IMR-90 (cell line): ENCODE measurements around the gene TOMM34. TPM values are rescaled to one million over a fixed set of nuclear protein-coding genes. Genes with fewer than 3 reads are reported as not detected.

ENCODE experiments used
- ATAC-seq: fragments of 200-7000 bp; cut with Tn5 transposase; 2 replicates; pipeline ENCODE4 v1.9.1; 2020; ENCODE audit warnings: low read depth, mild to moderate bottlenecking, moderate library complexity
- BruUV-seq: library from RNA; stranded (reverse); fragments of 400-500 nt; replicated peaks from 2 replicates; lab custom pipeline; 2021; lab: Mats Ljungman, UMichigan
- CTCF ChIA-PET: fragments of 300-600 bp; formaldehyde crosslinking; extraction: SDS; loops from one replicate; lab custom pipeline; 2021; ENCODE audit warnings: antibody characterized with exemption; lab: Yijun Ruan, JAX
- POLR2A ChIA-PET: fragments of 300-600 bp; sonication (Branson Sonifier 250); formaldehyde crosslinking; loops from one replicate; lab custom pipeline; 2022; ENCODE audit warnings: antibody characterized with exemption; ENCODE audit not compliant: unreplicated experiment; lab: Charles Lee
- DNase-seq: peaks from one replicate; pipeline ENCODE4 v3.0.0; 2013
- H2AFZ ChIP-seq: replicated peaks from 2 replicates; pipeline ENCODE3; 2013; ENCODE audit warnings: low read length, mild to moderate bottlenecking; ENCODE audit not compliant: poor library complexity
- H2AK5ac ChIP-seq: 2 replicates; pipeline ENCODE4 v1.6.1; 2013; ENCODE audit warnings: low read depth, low read length, inconsistent platforms
- H2AK9ac ChIP-seq: replicated peaks from 2 replicates; pipeline ENCODE3; 2013; ENCODE audit warnings: mild to moderate bottlenecking, low read depth, low read length, moderate library complexity; ENCODE audit not compliant: poor library complexity
- H2BK120ac ChIP-seq: 2 replicates; pipeline ENCODE4 v1.6.1; 2013; ENCODE audit warnings: low read depth, low read length, inconsistent platforms
- H2BK15ac ChIP-seq: 3 replicates; pipeline ENCODE4 v1.6.1; 2013; ENCODE audit warnings: low read depth, low read length, inconsistent platforms
- H2BK20ac ChIP-seq: 2 replicates; pipeline ENCODE4 v1.6.1; 2013; ENCODE audit warnings: low read depth, mild to moderate bottlenecking, inconsistent platforms, low read length, moderate library complexity
- H2BK5ac ChIP-seq: 2 replicates; pipeline ENCODE4 v1.6.1; 2013; ENCODE audit warnings: mild to moderate bottlenecking, low read depth, low read length, inconsistent platforms; ENCODE audit not compliant: poor library complexity, severe bottlenecking
- H3K14ac ChIP-seq: replicated peaks from 2 replicates; pipeline ENCODE4 v1.6.1; 2013; ENCODE audit warnings: low read depth, low read length, inconsistent platforms
- H3K18ac ChIP-seq: 2 replicates; pipeline ENCODE4 v1.6.1; 2013; ENCODE audit warnings: low read depth, low read length, control low read depth
- H3K23ac ChIP-seq: 2 replicates; pipeline ENCODE4 v1.6.1; 2013; ENCODE audit warnings: low read depth, low read length, inconsistent platforms
- H3K27ac ChIP-seq: 2 replicates; pipeline ENCODE4 v1.5.1; 2013; ENCODE audit warnings: mild to moderate bottlenecking, control low read depth, low read length; ENCODE audit not compliant: insufficient read depth
- H3K27me3 ChIP-seq: 2 replicates; pipeline ENCODE4 v1.6.1; 2013; ENCODE audit warnings: low read length; ENCODE audit not compliant: control insufficient read depth, insufficient read depth
- H3K36me3 ChIP-seq: 2 replicates; pipeline ENCODE4 v1.6.1; 2013; ENCODE audit warnings: low read length, mixed read lengths; ENCODE audit not compliant: control insufficient read depth, insufficient read depth
- H3K4ac ChIP-seq: 2 replicates; pipeline ENCODE4 v1.6.1; 2013; ENCODE audit warnings: low read depth, low read length, inconsistent platforms
- H3K4me1 ChIP-seq: 2 replicates; pipeline ENCODE4 v1.6.1; 2013; ENCODE audit warnings: low read length, mixed read lengths; ENCODE audit not compliant: control insufficient read depth, insufficient read depth
- H3K4me2 ChIP-seq: 2 replicates; pipeline ENCODE4 v1.6.1; 2013; ENCODE audit warnings: low read depth, mild to moderate bottlenecking, control low read depth, low read length, moderate library complexity
- H3K4me3 ChIP-seq: 2 replicates; pipeline ENCODE4 v1.5.1; 2013; ENCODE audit warnings: low read depth, mild to moderate bottlenecking, control low read depth, low read length, moderate library complexity; ENCODE audit not compliant: insufficient read depth
- H3K56ac ChIP-seq: 2 replicates; pipeline ENCODE4 v1.6.1; 2013; ENCODE audit warnings: low read length, inconsistent platforms; ENCODE audit not compliant: insufficient read depth; ENCODE audit errors: extremely low read depth
- H3K79me1 ChIP-seq, 2 experiments: 2 replicates each; pipeline ENCODE4 v1.6.1; 2013; ENCODE audit warnings: low read length in 2 of 2, inconsistent platforms in 1 of 2, low read depth in 1 of 2
- H3K9ac ChIP-seq: 2 replicates; pipeline ENCODE4 v1.6.1; 2013; ENCODE audit warnings: low read depth, low read length, control low read depth
- H3K9me1 ChIP-seq: 2 replicates; pipeline ENCODE4 v1.6.1; 2013; ENCODE audit warnings: low read length, inconsistent platforms; ENCODE audit not compliant: insufficient read depth
- H3K9me3 ChIP-seq: 2 replicates; pipeline ENCODE4 v1.6.1; 2013; ENCODE audit warnings: low read length; ENCODE audit not compliant: control insufficient read depth, insufficient read depth
- H4K20me1 ChIP-seq: 2 replicates; pipeline ENCODE4 v1.6.1; 2013; ENCODE audit warnings: low read length, inconsistent platforms; ENCODE audit not compliant: insufficient read depth
- H4K5ac ChIP-seq: 2 replicates; pipeline ENCODE4 v1.6.1; 2013; ENCODE audit warnings: mild to moderate bottlenecking, low read depth, low read length, control low read depth
- H4K8ac ChIP-seq, 2 experiments: 2 replicates each; pipeline ENCODE4 v1.6.1; 2013; ENCODE audit warnings: low read depth in 2 of 2, low read length in 2 of 2, control low read depth in 1 of 2, inconsistent platforms in 1 of 2
- H4K91ac ChIP-seq: 2 replicates; pipeline ENCODE4 v1.6.1; 2013; ENCODE audit warnings: low read depth, low read length, inconsistent platforms; ENCODE audit not compliant: insufficient read depth
- BHLHE40 ChIP-seq: fragments of 150-350 bp; IDR thresholded peaks from 2 replicates; pipeline ENCODE4 v1.6.1; 2016; ENCODE audit warnings: mild to moderate bottlenecking, low read depth, low read length
- CEBPB ChIP-seq: IDR thresholded peaks from 2 replicates; pipeline ENCODE4 v1.6.1; 2012; ENCODE audit warnings: low read depth, low read length, improper control_type of control experiment
- FOS ChIP-seq: fragments of 150-350 bp; IDR thresholded peaks from 2 replicates; pipeline ENCODE4 v1.6.1; 2016; ENCODE audit warnings: low read depth, low read length
- MAZ ChIP-seq: IDR thresholded peaks from 2 replicates; pipeline ENCODE4 v1.6.1; 2012; ENCODE audit warnings: low read depth, mild to moderate bottlenecking, low read length, improper control_type of control experiment, moderate library complexity, borderline replicate concordance
- NFE2L2 ChIP-seq: fragments of 150-350 bp; IDR thresholded peaks from 2 replicates; pipeline ENCODE4 v1.6.1; 2016; ENCODE audit warnings: low read depth, mild to moderate bottlenecking, low read length
- POLR2A ChIP-seq: IDR thresholded peaks from 2 replicates; pipeline ENCODE4 v1.6.1; 2012; ENCODE audit warnings: mild to moderate bottlenecking, low read depth, low read length
- RAD21 ChIP-seq: IDR thresholded peaks from 2 replicates; pipeline ENCODE4 v1.6.1; 2012; ENCODE audit warnings: low read length, improper control_type of control experiment
- RFX5 ChIP-seq: IDR thresholded peaks from 2 replicates; pipeline ENCODE4 v1.8.0; 2012; ENCODE audit warnings: low read depth, mild to moderate bottlenecking, low read length, moderate library complexity
- SMC3 ChIP-seq: fragments of 150-350 bp; IDR thresholded peaks from 2 replicates; pipeline ENCODE4 v1.6.1; 2016; ENCODE audit warnings: low read depth, mild to moderate bottlenecking, antibody characterized with exemption, low read length, moderate library complexity
- WGBS, 2 experiments: methylation state at CpG; one replicate each; pipeline versions ENCODE4 v1.1.5 to v1.1.7; 2013; ENCODE audit warnings: missing lambda C conversion rate in 2 of 2; ENCODE audit not compliant: insufficient read length in 1 of 2; ENCODE audit errors: extremely low coverage in 2 of 2; 5-methylcytosine and 5-hydroxymethylcytosine counted together
- dilution Hi-C: fragments of 300-500 bp; cut with HindIII; formaldehyde crosslinking; loops from one replicate; pipeline ENCODE4 v1.14.3; 2018; ENCODE audit warnings: low sequenced_read_pairs; ENCODE audit not compliant: unreplicated experiment
- in situ Hi-C: fragments of 300-500 bp; cut with MboI; formaldehyde crosslinking; loops from 3 replicates; pipeline ENCODE4 v1.14.3; 2019; ENCODE audit warnings: low sequenced_read_pairs, inconsistent platforms, mixed read lengths
- intact Hi-C: fragments of 100-400 bp; cut with micrococcal nuclease; formaldehyde crosslinking; loops from 2 replicates; pipeline ENCODE4 v1.10.0; 2022
- polyA plus RNA-seq, 3 experiments: library from polyadenylated mRNA; depleted of rRNA; stranded (reverse); fragments of >200 nt; gene quantifications; 2 replicates each; pipeline ENCODE4 v1.2.3, GENCODE V29; 2012; ENCODE audit warnings: low replicate concordance in 1 of 3
- total RNA-seq: library from RNA; depleted of rRNA; stranded (reverse); fragments of >200 nt; gene quantifications from 2 replicates; pipeline ENCODE4 v1.2.3, GENCODE V29; 2012
- TF ChIP-seq, protein P1 (sequence below): conservative IDR thresholded peaks from 2 replicates; pipeline ENCODE4 v1.5.1; 2012; ENCODE audit warnings: mild to moderate bottlenecking, low read depth, low read length, improper control_type of control experiment
- TF ChIP-seq, protein P2 (sequence below): fragments of 150-350 bp; IDR thresholded peaks from 2 replicates; pipeline ENCODE4 v1.6.1; 2016; ENCODE audit warnings: low read depth, mild to moderate bottlenecking, low read length, moderate library complexity, borderline replicate concordance

Gene TOMM34
- total and polyA plus RNA-seq, 2 of the 4 experiments (the other 2 are of a cell fraction) = 97.5 to 101 TPM

DNA sequence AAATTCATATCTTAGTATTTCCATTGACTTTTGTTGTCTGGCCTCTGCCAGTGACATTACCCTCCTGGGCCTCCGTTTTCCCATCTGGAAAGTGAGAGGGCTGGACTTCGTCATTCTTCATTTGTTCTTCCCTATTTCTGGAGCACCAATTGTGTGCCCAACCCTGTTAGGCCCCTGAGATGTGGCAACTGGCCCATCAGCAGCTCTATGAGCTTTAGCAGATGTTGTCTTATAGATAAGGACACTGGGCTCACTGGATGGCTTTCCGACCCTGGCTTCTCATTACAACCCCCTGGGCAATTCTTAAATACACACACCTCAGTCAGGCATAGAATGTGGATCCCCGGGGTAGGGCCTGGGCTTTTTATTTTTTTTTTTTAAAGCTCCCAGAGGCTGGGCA is 35.7 kb downstream of the TOMM34 start:
- H3K9me3 ChIP-seq = no peaks in the 10 kb centered on the region
- POLR2A ChIA-PET = no interaction called here
- H3K4me2 ChIP-seq = no peak overlapping the region
- H3K23ac ChIP-seq = no peak overlapping the region
- no peak overlapping the region for H2BK20ac ChIP-seq
- no peaks in the 10 kb centered on the region for H3K4me1 ChIP-seq
- H3K18ac ChIP-seq = no peak overlapping the region
- CTCF ChIA-PET = interaction anchor here (1.0 kb wide), 1 partner anchor 9 kb away, joined by 3 read pairs; no protein-coding TSS in a partner anchor
- H4K91ac ChIP-seq = no peak overlapping the region
- H3K79me1 ChIP-seq = no peaks in the 10 kb centered on the region
- H2BK5ac ChIP-seq = no peak overlapping the region
- BruUV-seq = no TSS peak
- peaks cover 20% of the 10 kb centered on the region for H3K36me3 ChIP-seq
- H3K56ac ChIP-seq = no peak overlapping the region
- peaks cover 4% of the 10 kb centered on the region; the same call in 1 of the 2 replicates for H3K9me1 ChIP-seq
- H2AFZ ChIP-seq = no peak overlapping the region
- H2BK120ac ChIP-seq = no peak overlapping the region
- no peak overlapping the region for H2AK5ac ChIP-seq
- no peak overlapping the region for H3K14ac ChIP-seq
- H3K9ac ChIP-seq = no peak overlapping the region
- no peak overlapping the region for H2BK15ac ChIP-seq
- no peaks in the 10 kb centered on the region for H3K27me3 ChIP-seq
- H4K20me1 ChIP-seq = no peaks in the 10 kb centered on the region
- no CpG with 5 or more reads among the region's 4 CpGs for WGBS, 2 experiments
- H3K4ac ChIP-seq = no peak overlapping the region
- no peak overlapping the region for H4K8ac ChIP-seq
- H2AK9ac ChIP-seq = no peak overlapping the region
- in situ Hi-C loops (no loop called here), dilution Hi-C loops (no loop called here), intact Hi-C loops (no loop called here)
- TF ChIP-seq CEBPB = no peak
- no peak for TF ChIP-seq MAZ
- TF ChIP-seq, protein P1, sequence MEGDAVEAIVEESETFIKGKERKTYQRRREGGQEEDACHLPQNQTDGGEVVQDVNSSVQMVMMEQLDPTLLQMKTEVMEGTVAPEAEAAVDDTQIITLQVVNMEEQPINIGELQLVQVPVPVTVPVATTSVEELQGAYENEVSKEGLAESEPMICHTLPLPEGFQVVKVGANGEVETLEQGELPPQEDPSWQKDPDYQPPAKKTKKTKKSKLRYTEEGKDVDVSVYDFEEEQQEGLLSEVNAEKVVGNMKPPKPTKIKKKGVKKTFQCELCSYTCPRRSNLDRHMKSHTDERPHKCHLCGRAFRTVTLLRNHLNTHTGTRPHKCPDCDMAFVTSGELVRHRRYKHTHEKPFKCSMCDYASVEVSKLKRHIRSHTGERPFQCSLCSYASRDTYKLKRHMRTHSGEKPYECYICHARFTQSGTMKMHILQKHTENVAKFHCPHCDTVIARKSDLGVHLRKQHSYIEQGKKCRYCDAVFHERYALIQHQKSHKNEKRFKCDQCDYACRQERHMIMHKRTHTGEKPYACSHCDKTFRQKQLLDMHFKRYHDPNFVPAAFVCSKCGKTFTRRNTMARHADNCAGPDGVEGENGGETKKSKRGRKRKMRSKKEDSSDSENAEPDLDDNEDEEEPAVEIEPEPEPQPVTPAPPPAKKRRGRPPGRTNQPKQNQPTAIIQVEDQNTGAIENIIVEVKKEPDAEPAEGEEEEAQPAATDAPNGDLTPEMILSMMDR = no peak
- no peak for TF ChIP-seq POLR2A
- TF ChIP-seq BHLHE40 = no peak
- no peak for TF ChIP-seq SMC3
- TF ChIP-seq, protein P2, sequence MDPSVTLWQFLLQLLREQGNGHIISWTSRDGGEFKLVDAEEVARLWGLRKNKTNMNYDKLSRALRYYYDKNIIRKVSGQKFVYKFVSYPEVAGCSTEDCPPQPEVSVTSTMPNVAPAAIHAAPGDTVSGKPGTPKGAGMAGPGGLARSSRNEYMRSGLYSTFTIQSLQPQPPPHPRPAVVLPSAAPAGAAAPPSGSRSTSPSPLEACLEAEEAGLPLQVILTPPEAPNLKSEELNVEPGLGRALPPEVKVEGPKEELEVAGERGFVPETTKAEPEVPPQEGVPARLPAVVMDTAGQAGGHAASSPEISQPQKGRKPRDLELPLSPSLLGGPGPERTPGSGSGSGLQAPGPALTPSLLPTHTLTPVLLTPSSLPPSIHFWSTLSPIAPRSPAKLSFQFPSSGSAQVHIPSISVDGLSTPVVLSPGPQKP = no peak
- no peak for TF ChIP-seq RFX5
- TF ChIP-seq FOS = no peak
- no peak for TF ChIP-seq RAD21
- no peak for TF ChIP-seq NFE2L2
- H3K27ac ChIP-seq = no peak overlapping the region
- H4K5ac ChIP-seq = no peak overlapping the region
- DNase-seq = no peak
- no peak for ATAC-seq
- no peak overlapping the region for H3K4me3 ChIP-seq
